IMR-90 (cell line): ENCODE measurements around the gene MID2.

Experiments
- BHLHE40 ChIP-seq: fragments of 150-350 bp; IDR thresholded peaks from 2 replicates; pipeline ENCODE4 v1.6.1; 2016; ENCODE audit warnings: mild to moderate bottlenecking, low read depth, low read length
- CEBPB ChIP-seq: IDR thresholded peaks from 2 replicates; pipeline ENCODE4 v1.6.1; 2012; ENCODE audit warnings: low read depth, low read length, improper control_type of control experiment
- MAZ ChIP-seq: IDR thresholded peaks from 2 replicates; pipeline ENCODE4 v1.6.1; 2012; ENCODE audit warnings: low read depth, mild to moderate bottlenecking, low read length, improper control_type of control experiment, moderate library complexity, borderline replicate concordance
- NFE2L2 ChIP-seq: fragments of 150-350 bp; IDR thresholded peaks from 2 replicates; pipeline ENCODE4 v1.6.1; 2016; ENCODE audit warnings: low read depth, mild to moderate bottlenecking, low read length
- POLR2A ChIP-seq: IDR thresholded peaks from 2 replicates; pipeline ENCODE4 v1.6.1; 2012; ENCODE audit warnings: mild to moderate bottlenecking, low read depth, low read length
- RAD21 ChIP-seq: IDR thresholded peaks from 2 replicates; pipeline ENCODE4 v1.6.1; 2012; ENCODE audit warnings: low read length, improper control_type of control experiment
- RFX5 ChIP-seq: IDR thresholded peaks from 2 replicates; pipeline ENCODE4 v1.8.0; 2012; ENCODE audit warnings: low read depth, mild to moderate bottlenecking, low read length, moderate library complexity
- SMC3 ChIP-seq: fragments of 150-350 bp; IDR thresholded peaks from 2 replicates; pipeline ENCODE4 v1.6.1; 2016; ENCODE audit warnings: low read depth, mild to moderate bottlenecking, antibody characterized with exemption, low read length, moderate library complexity
- TF ChIP-seq, protein P1 (sequence below): conservative IDR thresholded peaks from 2 replicates; pipeline ENCODE4 v1.5.1; 2012; ENCODE audit warnings: mild to moderate bottlenecking, low read depth, low read length, improper control_type of control experiment
- TF ChIP-seq, protein P2 (sequence below): fragments of 150-350 bp; IDR thresholded peaks from 2 replicates; pipeline ENCODE4 v1.6.1; 2016; ENCODE audit warnings: low read depth, mild to moderate bottlenecking, low read length, moderate library complexity, borderline replicate concordance

DNA sequence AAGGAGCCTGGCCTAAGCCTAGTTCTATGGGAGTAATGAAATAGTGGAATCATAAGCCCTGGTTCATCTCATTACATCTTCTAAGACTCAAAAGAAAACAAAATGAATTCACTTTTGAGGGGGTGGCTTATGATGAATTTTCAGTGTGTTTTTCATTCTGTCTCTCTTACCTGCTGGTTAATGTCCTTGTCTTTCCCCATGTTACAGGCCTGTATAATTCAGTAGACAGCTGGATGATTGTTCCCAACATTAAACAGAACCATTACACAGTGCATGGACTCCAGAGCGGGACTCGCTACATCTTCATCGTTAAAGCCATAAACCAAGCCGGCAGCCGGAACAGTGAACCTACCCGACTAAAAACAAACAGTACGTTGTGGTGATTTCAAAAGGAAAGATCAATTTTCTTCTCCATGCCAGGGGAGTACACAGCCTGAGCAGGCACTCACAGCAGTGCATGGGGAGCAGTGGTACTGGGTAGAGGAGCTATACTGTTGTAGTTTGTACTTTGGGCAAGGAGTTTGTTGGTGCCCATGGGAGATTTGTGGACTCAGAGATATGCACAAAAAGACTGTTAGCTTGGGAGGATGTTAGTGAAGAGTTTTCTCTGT lies 98.6 kb downstream of the MID2 start:
- TF ChIP-seq, protein P1, sequence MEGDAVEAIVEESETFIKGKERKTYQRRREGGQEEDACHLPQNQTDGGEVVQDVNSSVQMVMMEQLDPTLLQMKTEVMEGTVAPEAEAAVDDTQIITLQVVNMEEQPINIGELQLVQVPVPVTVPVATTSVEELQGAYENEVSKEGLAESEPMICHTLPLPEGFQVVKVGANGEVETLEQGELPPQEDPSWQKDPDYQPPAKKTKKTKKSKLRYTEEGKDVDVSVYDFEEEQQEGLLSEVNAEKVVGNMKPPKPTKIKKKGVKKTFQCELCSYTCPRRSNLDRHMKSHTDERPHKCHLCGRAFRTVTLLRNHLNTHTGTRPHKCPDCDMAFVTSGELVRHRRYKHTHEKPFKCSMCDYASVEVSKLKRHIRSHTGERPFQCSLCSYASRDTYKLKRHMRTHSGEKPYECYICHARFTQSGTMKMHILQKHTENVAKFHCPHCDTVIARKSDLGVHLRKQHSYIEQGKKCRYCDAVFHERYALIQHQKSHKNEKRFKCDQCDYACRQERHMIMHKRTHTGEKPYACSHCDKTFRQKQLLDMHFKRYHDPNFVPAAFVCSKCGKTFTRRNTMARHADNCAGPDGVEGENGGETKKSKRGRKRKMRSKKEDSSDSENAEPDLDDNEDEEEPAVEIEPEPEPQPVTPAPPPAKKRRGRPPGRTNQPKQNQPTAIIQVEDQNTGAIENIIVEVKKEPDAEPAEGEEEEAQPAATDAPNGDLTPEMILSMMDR = no peak
- TF ChIP-seq, protein P2, sequence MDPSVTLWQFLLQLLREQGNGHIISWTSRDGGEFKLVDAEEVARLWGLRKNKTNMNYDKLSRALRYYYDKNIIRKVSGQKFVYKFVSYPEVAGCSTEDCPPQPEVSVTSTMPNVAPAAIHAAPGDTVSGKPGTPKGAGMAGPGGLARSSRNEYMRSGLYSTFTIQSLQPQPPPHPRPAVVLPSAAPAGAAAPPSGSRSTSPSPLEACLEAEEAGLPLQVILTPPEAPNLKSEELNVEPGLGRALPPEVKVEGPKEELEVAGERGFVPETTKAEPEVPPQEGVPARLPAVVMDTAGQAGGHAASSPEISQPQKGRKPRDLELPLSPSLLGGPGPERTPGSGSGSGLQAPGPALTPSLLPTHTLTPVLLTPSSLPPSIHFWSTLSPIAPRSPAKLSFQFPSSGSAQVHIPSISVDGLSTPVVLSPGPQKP = no peak
- TF ChIP-seq SMC3 = no peak
- TF ChIP-seq RFX5 = no peak
- no peak for TF ChIP-seq CEBPB
- no peak for TF ChIP-seq RAD21
- TF ChIP-seq POLR2A = no peak
- no peak for TF ChIP-seq MAZ
- TF ChIP-seq NFE2L2 = no peak
- TF ChIP-seq BHLHE40 = no peak
